ELF-1 (cell line): ENCODE results near the gene POR.
A peak's percentile ranks its signal among the peaks of the same experiment; 100 is the strongest.
"Not testable (repeated sequence)": the region's sequence is repeated elsewhere in the genome, so short reads cannot be mapped to it uniquely, and the experiment has no call there.

Experiments
- DNase-seq: peaks from one replicate; pipeline ENCODE4 v3.0.0-alpha.2; 2016; ENCODE audit warnings: low read depth, low spot score

POR gene

DNA sequence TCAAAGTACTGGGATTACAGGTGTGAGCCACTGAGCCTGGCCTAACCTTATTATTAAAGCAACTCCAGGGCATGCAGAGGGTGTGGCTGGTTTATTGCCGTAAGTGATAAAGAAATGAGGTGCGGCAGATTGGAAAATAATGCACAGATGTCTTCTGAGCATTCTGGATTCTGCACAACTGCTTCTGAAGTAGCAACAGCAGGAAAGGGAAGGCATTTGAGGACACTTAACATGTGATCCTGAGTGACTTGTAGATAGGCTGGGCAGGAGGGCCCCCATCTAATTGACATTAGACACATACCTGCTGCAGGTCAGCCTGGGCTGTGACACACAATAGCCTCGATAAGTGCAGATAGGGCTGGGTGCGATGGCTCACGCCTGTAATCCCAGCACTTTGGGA is 30.5 kb upstream of the POR start:
- no peak for DNase-seq

DNA sequence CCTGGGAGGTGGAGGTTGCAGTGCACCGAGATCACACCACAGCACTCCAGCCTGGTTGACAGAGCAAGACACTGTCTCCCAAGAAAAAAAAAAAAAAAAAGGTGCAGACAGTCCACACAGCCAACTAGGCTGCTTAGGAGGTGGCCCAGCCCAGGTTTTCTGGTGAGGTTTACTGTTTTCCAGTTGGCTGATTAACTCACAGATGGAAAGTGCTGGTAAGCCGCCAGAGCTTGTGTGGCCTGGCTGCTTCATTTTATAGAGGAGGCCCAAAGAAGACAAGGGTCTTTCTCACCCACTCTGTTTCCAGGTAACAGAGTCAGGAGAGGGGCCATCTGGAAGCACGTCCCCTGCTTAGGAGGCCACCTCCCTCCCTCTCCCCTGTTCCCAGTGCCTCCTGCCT is 29.9 kb upstream of the POR start:
- no peak for DNase-seq

DNA sequence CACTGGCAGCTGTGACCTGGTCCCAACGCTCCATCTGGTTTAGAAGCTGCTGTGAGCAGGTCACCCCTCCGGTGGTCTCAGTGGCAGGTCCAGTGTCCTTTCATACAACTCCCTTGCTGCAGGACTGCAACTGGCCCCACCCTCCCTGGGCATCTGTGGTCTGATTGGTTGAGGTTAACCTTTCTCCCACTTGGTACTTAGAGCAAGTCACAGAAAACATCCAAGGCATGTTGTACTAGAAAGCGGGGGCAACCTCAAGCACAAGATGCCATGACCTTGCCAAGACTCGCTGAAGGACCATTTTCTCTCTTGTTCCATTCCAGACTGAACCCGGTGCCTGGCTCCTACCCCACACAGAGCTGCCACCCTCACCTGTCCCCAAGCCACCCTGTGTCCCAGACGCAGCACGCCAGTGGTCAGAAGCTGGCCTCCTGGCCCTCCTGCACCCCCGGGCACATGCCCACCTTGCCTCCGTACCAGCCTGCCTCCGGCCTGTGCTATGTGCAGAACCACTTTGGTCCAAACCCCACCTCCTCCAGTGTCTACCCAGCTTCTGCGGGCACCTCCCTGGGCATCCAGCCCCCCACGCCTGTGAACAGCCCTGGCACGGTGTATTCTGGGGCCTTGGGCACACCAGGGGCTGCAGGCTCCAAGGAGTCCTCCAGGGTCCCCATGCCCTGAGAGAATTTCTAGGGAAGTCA is 27.1 kb upstream of the POR start:
- DNase-seq: no peak

DNA sequence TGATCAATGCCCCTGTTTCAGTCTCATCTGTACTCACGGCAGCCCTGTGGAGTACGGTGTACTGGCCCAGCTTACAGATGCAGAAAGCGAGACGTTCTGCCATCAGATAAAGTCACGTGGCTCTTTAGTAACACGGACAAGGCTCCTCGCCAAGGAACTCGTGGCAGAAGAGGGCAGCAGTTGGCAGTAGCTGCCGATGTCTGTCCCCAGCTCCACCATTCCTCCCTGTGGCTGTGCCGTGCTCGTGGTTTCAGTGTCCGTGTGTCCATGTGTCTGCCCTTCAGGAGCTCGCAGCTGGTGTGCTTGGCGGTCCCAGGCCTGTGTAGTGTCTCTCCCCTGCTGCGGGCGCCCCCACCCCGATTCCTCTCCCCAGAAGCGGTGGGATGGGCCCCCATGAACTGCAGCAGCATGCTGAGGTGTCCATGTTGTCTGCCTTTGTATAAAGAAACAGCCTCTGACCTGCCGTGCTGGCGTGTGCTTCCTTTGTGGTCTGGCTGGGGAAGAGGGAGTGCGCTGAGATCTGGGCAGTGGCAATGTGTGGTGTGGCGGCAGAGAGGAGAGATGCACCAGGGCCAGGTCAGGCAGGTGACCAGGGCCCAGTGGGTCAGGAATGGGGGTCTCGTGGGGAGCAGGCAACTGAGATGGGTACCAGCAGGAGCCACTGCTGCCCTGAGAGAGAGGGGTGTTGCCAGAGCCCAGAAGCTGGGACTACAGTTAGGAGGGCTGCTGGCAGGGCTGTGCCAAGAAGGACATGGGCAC is 26.3 kb upstream of the POR start:
- no peak for DNase-seq

DNA sequence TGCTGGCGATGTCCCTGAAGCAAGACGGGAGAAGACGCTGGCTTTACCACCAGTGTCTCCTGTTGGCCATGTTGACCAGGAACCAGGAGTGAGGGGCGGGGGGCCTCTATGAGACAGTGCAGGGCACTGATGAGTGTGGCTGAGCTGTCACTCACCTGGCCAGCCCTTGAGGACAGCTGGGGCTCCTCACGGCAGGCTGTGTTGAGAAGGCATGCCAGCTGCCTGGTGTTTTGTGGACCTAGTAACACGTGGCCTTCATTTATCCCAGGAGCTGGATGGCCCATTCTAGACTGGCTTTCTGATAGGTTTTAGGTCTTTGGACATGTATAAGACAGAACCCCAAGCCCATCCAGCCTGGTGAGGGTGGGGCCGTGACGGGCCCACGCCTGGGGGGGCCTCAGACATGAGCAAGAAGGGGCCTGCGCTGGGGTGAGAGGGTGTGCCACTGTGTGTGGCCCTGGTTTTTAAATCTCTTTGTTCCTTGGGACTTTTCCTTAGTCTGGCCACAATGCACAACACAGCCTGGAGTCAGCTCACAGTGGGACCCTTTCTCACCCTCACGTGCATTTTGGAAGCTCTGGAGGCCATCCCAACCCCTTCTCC is 25.6 kb upstream of the POR start:
- no peak for DNase-seq

DNA sequence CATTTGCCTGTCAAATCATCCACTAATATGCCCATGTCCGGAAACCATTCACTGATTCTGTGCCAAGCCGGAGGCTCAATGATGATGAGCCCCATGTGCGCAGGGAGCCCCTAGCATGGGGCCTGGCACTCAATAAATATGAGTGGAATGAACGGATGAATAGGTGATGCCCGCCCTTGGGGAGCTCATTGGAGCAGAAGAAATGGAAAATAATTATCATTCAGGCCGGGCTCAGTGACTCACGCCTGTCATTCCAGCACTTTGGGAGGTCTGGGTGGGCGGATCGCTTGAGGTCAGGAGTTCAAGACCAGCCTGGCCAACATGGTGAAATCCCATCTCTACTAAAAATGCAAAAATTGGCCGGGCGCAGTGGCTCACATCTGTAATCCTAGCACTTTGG is 25.1 kb upstream of the POR start:
- DNase-seq: no peak

DNA sequence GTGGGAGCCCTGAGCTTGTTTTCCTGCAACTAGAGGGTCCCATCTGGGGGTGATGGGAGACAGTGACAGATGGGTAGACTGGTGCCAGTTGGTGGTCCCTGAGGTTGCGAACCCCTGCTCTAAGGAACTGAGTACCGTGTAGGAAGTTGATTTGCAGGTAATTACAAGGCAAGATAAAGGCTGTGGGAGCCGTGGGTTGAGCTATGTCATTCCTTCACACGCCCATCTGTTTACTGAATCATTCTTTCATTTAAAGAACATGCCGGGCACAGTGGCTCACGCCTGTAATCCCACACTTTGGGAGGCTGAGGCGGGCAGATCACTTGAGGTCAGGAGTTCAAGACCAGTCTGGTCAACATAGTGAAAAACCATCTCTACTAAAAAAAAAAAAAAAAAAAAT is 23.7 kb upstream of the POR start:
- DNase-seq: not testable (repeated sequence)

DNA sequence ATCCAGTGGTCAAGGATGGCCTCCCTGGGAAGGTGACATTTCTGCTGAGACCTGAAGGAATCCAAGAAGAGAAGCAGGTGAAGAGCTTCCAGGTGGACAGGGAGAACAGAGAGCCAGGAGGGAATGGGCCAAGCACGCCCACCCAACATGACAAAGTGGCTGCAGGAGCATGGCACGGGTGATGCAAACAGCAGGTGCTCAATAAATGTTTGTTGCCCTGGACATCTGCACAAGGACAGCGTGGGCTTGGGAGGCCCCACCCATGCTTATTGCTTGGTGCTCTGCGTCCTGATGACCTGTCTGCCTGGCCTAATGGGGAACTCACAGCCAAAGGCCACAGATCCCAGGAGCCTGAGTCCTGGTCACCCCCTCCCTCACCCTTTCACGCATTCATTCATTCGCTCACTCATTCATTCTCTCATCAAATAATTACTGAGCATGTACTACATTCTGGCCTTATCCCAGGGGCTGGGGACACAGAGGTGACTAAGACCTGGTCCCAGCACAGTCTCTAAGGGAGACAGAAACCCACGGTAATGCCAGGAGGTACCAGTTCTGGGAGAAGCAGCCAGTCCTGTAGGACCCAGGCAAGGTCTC is 23.0 kb upstream of the POR start:
- no peak for DNase-seq

DNA sequence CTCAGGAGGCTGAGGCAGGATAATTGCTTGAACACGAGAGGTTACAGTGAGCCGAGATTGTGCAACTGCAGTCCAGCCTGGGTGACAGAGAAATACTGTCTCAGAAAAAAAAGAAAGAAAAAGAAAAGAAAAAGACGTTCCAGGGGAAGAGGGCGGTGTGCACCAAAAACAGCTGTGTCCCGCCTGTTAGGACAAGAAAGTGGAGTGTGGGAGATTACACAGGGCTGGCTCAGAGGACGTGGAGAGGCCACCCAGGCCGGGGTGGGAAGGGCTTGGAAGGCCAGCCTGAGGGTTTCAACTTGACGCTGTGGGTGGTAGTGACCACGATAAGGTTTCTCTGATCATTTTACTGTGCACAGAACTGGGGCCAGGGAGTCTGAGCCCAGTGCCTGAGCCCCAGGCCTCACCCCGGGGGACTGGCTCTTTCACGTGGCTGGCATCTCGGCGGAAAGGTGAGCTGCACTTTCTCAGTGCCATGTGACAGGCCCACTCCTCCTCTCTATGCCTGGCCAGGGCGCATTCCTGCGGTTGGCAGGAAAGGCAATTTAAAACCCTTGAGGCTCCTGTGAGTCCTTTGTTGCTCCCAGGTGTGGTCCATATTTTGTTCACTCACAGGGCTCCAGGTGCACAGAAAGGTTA is 22.2 kb upstream of the POR start:
- DNase-seq: peak; percentile 58

DNA sequence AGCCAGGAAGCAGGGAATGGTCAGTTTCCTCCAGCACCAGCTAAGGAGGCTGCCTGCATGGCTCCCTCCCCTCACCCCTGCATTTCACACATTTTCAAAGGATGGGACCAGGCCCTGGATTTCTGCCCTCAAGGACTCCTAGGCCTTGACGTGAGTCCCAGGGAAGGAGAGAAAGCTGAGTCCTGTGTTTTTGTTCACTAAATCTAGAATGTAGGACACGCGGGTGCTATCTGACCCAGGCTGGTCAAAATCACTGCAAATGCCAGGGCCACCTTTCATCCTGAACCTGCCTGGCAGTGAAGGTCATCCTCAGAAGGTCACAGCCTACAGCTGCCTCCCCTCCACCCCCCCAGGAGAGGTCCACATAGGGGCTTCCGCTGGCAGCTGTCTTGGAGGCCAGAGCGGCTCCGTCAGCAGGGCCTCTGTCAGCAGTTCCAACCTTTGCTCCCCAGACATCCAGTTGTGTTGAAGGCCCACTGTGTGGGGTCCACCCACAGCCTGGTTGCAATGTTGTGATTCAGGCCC is 18.1 kb upstream of the POR start:
- no peak for DNase-seq

DNA sequence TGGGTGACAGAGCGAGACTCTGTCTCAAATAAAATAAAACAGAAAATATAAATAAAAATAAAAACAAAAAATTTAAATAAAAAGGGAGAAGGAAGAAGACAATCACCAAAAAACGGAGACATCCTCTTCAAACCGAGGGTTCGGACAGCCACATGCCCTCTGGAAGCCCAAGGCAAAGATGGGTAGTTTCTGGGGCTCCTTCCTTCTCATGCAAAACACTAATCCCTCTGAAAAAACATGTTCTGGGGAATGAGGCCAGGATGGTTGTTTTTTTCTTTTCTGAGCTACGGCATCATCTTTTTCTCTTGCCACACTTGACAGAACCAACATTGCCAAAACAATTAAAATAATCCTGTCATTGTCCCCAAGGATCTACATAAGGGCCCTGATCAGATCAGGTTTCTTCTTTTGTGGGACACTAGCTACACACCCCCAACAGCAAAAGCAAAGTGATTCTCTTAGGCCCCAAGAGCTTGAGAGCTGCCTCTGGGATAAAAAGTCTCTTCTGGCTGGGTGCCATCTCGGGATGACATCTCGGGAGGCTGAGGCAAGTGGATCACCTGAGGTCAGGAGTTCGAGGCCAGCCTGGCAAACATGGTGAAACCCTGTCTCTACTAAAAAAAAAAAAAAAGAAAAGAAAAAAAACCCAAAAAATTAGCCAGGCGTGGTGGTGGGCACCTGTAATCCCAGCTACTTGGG is 14.2 kb upstream of the POR start:
- DNase-seq: no peak

DNA sequence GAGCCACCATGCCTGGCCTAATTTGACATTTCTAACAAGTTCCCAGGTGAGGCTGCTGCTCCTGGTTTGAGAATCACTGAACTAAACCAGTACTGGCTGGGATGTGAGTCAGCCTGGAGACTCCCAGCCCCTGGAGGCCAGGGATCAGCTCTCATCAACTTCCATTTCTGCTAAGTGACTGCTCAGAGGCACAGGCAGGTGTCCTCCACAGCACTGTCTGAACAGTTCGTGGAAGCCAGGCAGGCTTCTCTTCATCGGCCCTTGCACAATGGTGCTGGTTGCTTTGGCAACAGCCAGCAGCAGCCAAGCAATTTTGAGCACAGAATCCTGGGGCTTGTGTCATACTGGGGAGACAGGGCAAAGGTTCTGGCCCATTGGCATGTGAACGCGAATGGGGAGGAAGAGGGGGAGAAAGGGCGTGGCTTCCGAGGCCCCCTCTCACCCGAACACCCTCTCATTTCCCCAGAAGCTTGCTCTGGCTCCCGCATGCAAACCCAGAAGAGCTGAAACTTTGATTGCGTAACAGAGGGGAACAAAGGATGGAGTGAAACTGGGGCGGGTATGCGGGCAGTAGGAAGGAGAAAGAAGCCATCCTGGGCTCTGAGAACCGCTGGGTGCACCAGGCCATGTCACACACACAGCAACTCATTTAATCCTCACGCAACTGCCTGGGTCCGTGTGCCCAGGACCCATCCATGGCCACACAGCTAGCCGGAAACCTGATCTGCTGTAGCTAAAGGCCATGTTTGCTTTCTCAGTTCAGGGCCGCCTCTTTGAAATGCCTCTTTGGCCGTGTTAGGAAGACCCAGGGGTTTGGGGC is 9.0 kb upstream of the POR start:
- DNase-seq: peak; percentile 68

DNA sequence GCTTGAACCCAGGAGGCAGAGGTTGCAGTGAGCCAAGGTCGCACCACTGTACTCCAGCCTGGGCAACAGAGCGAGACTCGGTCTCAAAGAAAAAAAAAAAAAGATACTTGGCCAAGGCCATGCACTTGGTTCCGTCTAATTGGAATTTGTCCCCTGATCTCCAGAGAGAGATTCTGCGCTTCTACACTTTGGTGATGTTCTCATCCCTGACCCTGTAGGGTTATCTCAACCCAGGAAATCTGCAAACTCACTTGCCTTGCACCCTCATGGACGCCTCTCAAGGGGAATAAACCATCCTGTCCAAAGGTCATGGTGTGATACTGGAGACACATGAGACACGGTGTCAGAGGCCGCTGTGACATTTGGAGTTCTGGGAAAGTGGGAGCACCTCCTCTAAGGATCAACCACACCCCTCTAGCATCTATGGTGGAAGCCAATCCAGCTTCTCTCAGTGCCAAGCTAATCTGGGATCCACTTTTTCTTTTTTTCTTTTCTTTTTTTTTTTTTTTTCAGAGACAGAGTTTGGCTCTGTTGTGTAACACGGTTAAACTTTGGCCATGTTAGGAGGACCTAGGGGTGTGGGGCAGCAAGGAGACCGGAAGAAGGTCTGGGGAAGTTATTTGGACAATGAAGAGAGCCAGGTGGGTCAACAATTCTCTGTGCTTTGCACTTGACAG is 7.8 kb upstream of the POR start:
- DNase-seq: no peak

DNA sequence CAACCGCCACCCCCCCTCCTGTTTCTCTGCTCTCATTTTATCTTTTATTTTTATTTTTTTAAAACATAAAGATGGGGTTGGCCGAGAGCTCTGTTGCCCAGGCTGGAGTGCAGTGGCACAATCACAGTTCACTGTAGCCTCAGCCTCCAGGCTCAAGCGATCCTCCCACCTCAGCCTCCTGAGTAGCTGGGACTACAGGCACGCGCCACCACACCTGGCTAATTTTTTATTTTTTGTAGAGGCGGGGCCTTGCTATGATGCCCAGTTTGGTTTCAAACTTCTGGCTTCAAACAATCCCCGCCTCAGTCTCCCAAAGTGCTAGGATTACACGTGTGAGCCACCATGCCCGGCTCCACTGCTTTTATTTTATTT is 7.3 kb upstream of the POR start:
- DNase-seq: not testable (repeated sequence)

DNA sequence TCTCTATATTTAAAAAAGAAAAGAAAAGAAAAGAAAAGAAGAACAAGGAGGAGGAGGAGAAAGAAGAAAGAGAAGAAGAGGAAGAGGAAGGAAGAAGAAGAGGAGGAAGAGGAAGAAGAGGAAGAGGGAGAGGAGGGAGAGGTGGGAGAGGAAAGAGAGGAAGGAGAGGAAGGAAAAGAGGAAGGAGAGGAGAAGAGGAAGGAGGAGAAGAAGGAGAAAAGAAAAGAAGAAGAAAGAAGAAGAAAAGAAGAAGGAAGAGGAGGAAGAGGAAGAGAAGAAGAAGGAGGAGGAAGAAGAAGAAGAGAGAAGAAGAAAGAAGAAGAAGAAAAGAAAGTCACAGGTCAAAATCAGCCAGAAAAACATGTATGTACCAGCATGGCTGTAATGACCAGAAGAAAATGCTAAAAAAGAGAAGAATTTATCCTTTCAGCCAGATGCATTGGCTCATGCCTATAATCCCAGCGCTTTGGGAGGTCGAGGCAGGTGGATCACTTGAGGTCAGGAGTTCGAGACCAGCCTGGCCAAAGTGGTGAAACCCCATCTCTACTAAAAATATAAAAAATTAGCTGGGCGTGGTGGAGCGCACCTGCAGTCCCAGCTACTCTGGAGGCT is 5.3 kb upstream of the POR start:
- no peak for DNase-seq

DNA sequence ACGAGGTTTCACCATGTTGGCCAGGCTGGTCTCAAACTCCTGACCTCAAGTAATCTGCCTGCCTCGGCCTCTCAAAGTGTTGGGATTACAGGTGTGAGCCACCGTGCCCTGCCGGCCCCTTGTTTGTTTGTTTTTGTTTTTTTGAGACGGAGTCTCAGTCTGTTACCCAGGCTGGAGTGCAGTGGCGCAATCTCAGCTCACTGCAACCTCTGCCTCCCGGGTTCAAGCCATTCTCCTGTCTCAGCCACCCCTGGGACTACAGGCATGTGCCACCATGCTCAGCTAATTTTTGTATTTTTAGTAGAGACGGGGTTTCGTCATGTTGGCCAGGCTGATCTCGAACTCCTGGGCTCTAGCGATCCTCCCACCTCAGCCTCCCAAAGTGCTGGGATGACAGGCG is 3.8 kb upstream of the POR start:
- DNase-seq: not testable (repeated sequence)

DNA sequence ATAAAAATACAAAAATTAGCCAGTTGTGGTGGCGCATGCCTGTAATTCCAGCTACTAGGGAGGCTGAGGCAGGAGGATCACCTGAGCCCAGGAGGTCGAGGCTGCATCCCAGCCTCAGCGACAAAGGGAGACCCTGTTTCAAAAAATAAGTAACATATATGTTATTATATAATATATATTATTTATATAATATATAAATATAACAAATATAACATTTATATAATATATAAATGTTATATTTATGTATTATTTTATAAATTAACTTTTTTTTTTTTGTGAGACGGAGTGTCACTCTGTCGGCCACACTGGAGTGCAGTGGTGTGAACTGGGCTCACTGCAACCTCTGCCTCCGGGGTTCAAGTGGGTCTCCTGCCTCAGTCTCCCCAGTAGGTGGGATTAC is 1.5 kb upstream of the POR start:
- no peak for DNase-seq

DNA sequence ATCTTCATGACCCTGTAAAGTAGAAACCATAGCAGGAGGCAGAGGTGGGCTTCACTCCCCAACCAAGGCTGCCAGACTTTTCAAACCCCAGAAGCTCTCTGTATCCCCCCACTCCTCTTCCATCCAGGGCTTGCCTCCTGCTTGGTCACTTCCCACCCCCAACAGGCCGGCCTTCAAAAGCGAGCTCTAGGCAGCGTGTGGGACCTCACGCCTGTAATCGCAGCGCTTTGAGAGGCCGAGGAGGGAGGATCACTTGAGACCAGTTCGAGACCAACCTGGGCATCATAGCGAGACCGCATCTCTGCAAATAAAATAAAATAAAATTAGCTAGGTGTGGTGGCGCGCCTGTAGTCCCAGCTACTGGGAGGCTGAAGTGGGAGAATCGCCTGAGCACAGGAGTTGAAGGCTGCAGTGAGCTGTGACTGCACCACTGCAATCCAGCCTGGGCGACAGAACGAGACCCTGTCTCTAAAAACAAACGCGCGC is 743 bp upstream of the POR start:
- no peak for DNase-seq

DNA sequence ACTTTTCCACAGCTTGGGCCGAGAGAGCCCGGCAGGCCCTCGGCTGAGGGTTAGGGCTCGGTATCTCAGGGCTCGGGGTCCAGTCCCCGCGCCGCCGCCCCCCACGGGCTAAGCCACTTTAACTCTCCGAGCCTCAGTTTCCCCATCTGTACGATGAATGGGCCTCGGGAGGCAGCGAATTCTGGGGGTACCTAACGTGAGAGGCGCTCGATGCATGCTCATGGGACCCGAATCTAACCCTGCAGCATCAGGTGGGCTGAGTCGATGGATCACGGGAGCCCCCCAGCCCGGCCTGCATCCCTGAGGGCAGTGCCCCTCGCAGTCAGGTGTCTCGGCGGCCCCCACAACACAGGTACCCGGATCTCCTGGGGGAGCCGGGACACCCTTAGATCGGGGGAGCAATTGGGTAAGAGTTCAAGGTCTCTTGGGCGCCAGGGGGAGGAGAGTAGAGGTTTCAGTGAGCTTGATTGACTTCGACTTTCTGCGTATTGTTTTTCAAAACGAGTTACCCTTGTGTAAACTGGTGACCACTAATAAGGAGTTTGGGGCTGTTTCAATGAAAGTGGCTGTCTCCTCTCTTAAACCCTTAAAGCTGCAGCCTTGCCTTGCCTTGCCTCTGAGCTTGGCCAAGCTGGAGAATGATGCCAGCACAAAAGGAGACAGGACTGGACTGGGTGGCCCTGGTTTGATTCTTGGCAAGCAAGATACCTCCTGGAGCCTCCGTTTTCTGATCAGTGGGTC is 631 bp downstream of the POR start:
- DNase-seq: peak; percentile 33
